GM21526 (cell line): Measurements from ENCODE around the gene EPB41L4A.
"Not testable (repeated sequence)": the region's sequence is repeated elsewhere in the genome, so short reads cannot be mapped to it uniquely, and the experiment has no call there.

Source experiments
- ATAC-seq: cut with Tn5 transposase; IDR thresholded peaks from one replicate; pipeline ENCODE4 v1.9.1; 2021; ENCODE audit warnings: moderate library complexity; ENCODE audit not compliant: unreplicated experiment, low FRiP score

EPB41L4A gene

GRCh38 chr5:112360740-112361139, 58.3 kb downstream of the EPB41L4A start:
- ATAC-seq, result not testable (repeated sequence)

GRCh38 chr5:112356178-112356956, 62.7 kb downstream of the EPB41L4A start:
- no peak for ATAC-seq

GRCh38 chr5:112355058-112355685, 63.9 kb downstream of the EPB41L4A start:
- peak; percentile 66 for ATAC-seq

GRCh38 chr5:112353678-112354077, 65.4 kb downstream of the EPB41L4A start:
- ATAC-seq, result no peak

GRCh38 chr5:112351225-112351624, 67.9 kb downstream of the EPB41L4A start:
- no peak for ATAC-seq

- no peak for ATAC-seq
Measured at GRCh38 chr5:112350626-112351025, 68.5 kb downstream of the EPB41L4A start.

- ATAC-seq, result no peak
Measured at GRCh38 chr5:112349371-112349770, 69.7 kb downstream of the EPB41L4A start.

GRCh38 chr5:112348915-112349314, 70.2 kb downstream of the EPB41L4A start:
- ATAC-seq, result no peak

GRCh38 chr5:112348387-112348786, 70.7 kb downstream of the EPB41L4A start:
- ATAC-seq, result no peak

GRCh38 chr5:112346411-112347044, 72.5 kb downstream of the EPB41L4A start:
- peak; percentile 61 for ATAC-seq

GRCh38 chr5:112344540-112344939, 74.5 kb downstream of the EPB41L4A start:
- no peak for ATAC-seq

- no peak for ATAC-seq
Measured at GRCh38 chr5:112342389-112342788, 76.7 kb downstream of the EPB41L4A start.

GRCh38 chr5:112339761-112340160, 79.3 kb downstream of the EPB41L4A start:
- no peak for ATAC-seq

GRCh38 chr5:112338681-112339337, 80.3 kb downstream of the EPB41L4A start:
- ATAC-seq, result no peak

- ATAC-seq, result no peak
Measured at GRCh38 chr5:112333331-112333781, 85.7 kb downstream of the EPB41L4A start.

- ATAC-seq, result no peak
Measured at GRCh38 chr5:112331892-112332291, 87.2 kb downstream of the EPB41L4A start.

- ATAC-seq, result peak; percentile 93
Measured at GRCh38 chr5:112329419-112330090, 89.5 kb downstream of the EPB41L4A start.

GRCh38 chr5:112323166-112323565, 95.9 kb downstream of the EPB41L4A start:
- no peak for ATAC-seq

- ATAC-seq, result no peak
Measured at GRCh38 chr5:112320408-112320807, 98.7 kb downstream of the EPB41L4A start.

- ATAC-seq, result no peak
Measured at GRCh38 chr5:112318346-112318745, 100.7 kb downstream of the EPB41L4A start.
